ENCODE results near the gene SRP54.

GRCh38 chr14:35051796-35052195 lies 69.0 kb downstream of the SRP54 start:
- TF ChIP-seq POLR2AphosphoS5 (IDR thresholded peaks at IDR 0.05; ENCODE audit: low read depth, low read length): no peak
- TF ChIP-seq POLR2A (IDR thresholded peaks at IDR 0.05; ENCODE audit: low read depth, low read length): no peak

Data from GM12892 (cell line).